Stimulated activated CD4-positive, alpha-beta T cell treated with anti-CD3 and anti-CD28 coated beads, TNF-alpha, amount 100 ng/mL, for 24 hours (primary cell): Measurements from ENCODE around the gene EPS8.
"Not testable (repeated sequence)": the region's sequence is repeated elsewhere in the genome, so short reads cannot be mapped to it uniquely, and the experiment has no call there.

ENCODE experiments used
- DNase-seq, 3 experiments: peaks; one replicate each; pipeline ENCODE4 v3.0.0-alpha.2; 2020; ENCODE audit warnings: low read depth in 3 of 3

Gene EPS8

DNA sequence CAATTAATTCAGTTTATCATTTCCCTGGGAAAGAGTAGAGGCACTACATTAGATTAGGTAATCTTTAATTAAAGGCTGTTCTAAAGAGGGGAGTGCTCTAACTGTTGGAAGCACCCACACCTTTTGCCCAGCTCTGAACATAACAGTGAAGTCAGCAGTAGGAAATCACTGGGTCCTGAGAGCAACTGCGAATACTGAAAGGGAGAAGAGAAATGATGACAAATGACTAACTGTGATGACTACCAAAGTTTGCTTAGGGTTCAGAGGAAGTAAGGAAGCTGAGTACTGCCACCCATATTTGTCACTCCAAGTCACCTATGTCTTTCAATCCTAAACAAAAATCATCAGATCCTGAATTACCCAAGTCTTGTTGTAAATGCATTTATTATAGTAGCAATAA, 140.6 kb downstream of the EPS8 start:
- DNase-seq = no peak

DNA sequence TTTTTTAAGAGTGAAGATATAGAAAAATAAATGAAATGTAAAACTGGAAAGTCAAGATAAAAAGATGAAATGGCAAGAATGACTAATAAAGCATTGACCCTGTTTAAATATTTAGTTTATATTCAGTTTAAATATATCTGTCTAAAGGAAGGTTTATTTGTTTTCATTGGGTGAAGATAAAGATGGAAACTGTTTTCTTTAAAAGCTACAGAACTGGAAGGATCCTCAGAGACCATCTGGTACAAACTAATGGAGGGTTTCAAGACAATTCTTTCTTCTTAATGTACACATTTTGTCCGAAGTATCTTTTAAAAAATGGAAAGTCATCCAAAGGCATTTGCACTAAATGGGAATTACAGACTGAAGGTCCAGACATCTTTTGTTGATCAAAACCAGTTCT, 142.6 kb downstream of the EPS8 start:
- no peak for DNase-seq

DNA sequence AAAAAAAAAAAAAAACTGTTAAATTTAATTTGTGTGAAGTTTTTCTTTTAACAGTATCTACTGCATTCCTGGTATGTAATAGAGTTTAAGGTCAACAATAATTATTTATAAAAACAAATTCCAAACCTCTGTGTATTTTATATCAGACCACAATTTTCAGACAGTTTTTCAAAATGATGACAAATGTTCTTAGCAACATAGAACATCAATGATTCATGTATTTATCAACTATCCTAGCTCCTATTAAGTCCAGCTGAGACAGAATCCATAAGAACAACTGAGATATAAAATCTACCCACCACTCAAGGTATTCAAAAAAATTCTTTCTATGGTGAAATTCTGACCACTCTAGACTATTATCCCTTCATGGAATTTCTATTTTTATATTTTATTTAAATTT, 144.5 kb downstream of the EPS8 start:
- no peak for DNase-seq

- no peak for DNase-seq
These were observed 151.0 kb downstream of the EPS8 start for GRCh38 chr12:15638231-15638630.

DNA sequence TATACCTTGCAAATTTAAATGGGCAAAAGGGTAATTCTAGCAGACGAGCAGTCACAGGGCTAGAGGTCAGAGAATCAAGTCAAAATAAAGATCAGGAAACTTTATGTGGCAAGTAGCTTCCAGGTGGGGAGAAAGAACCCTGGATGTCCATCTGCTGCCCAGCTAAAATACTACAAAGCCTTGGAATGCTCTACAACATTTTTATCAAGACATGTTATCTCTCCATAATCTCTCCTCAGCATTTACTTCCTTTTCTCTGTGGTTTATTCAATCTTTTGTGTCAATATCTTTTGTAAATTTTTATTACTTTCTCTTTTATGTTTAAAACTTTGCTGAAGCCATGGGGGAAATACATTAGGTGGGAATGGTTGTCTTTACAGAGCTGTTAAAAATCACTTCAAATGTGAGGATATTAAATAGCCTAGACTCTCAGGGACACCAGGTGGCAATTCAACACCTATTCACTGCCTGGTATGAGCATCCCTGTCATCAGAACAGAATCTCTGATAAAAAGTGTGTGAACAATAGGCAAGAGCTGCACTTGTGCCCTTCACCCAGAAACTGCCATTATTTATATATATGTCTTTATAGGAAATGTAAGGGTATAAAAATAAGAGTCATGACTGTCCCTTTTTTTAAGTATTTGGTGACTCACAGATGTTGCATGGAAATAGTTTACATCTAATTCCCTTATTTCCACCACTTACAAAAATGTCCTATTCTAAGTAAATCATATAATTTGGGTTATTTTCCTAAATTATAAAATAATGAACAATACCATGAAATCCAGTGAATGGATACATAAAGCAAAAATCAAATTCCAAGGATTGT, 152.9 kb downstream of the EPS8 start:
- DNase-seq = no peak

- DNase-seq = no peak
These were observed 155.0 kb downstream of the EPS8 start for GRCh38 chr12:15634010-15634683.

GRCh38 chr12:15633201-15633600, 156.0 kb downstream of the EPS8 start:
- no peak for DNase-seq

- no peak for DNase-seq
These were observed 156.5 kb downstream of the EPS8 start for GRCh38 chr12:15632708-15633107.

- no peak for DNase-seq
These were observed 158.0 kb downstream of the EPS8 start for GRCh38 chr12:15631007-15631715.

DNA sequence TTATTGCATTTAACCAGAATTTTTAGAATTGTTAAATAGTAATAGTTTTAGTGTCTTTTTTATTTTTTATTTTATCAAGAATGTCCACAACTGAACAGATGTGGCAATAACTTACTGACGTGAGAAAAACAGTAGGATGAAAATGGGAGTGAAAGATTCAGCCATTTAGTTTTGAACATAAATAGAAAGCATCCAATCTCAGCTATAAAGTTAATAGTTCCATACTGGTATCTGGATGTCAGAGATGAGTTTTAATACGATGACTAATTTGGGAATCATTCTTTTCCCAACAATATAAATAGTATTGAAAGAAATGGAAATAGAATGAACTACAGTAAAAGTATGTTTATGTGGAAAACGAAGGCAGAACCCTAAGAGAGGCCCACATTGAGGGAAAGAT, 159.4 kb downstream of the EPS8 start:
- no peak for DNase-seq

DNA sequence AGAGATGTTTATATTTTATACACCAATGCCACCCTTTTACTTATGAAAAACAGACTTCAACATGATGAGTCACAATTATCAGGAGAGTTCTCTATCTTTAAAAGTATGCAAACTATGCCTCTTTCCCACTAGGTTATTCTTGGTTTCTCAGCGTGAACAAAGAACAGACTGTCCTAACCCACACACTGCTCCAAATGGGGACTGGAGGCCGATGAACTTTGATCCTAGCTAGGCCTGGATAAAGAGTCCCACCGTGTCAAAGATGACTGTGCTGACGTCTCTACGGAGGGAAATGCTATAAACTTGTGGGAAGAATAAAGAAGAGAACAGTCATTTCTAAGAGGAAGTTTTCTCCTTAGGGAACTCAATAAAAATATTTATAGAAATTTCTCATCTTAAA, 160.1 kb downstream of the EPS8 start:
- no peak for DNase-seq

DNA sequence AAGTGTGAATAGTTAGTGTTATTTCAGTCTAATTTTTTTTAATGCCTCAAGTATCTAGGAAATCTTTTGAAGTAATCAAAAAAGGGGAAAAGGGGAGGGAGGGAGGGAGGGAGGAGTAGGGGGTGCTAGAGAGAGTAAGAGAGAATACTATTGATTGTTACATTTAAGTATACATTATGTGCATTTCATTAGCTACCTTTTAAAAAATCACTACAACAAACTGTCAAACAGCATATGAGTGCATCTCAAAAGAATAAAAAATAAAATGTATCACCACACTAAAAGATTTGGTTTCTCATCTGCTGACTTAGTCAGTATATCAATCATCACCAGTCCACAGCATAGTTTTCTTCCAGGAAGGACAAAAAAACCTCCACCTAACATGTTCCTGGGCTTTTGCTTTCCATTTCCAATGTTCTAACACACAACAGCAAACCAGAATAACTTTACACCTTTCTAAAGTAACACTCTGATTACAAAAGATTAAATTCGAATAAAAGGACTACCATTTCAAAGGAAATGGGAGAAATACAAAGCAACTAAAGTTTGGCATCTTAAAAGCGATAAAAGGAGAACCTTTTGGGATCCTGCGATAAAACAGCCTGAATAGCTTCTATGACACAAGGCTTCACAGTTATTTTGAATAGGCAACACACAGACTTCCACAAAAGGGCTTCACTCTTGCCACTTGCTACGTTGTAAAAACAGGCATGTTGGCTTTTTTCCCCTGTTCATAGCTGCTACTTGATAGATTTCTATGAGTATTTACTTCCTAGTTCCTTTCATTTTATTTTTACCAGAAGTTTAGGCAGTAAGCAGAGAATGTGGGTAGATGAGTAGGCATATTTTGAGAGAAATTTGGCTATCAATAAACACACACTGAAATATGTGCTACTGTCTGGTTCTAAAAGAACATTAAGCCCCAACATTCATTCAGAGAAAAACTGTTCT, 160.9 kb downstream of the EPS8 start:
- no peak for DNase-seq

- no peak for DNase-seq
These were observed 164.1 kb downstream of the EPS8 start for GRCh38 chr12:15625075-15625474.

- DNase-seq = no peak
These were observed 168.2 kb downstream of the EPS8 start for GRCh38 chr12:15620741-15621539.

GRCh38 chr12:15616495-15616894, 172.7 kb downstream of the EPS8 start:
- DNase-seq = not testable (repeated sequence)

- no peak for DNase-seq
These were observed 175.2 kb downstream of the EPS8 start for GRCh38 chr12:15613981-15614380.

DNA sequence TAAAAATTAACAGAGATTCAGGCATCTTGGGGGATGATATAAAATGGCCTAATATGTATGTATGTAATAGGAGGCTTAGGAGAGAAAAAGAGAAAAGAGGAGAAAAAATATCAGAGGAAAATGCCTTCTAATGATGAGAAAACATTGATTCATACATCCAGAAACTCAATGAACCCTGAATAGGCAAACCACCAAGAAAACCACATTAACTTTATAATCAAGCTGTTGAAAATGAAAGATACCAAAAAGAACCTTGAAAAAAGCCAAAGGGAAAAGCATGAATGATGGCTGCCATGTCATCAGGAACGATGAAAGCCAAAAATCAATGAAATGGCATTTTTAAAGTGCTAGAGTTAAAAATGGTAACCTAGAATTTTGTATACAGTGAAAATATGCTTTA, 180.2 kb downstream of the EPS8 start:
- DNase-seq = no peak

DNA sequence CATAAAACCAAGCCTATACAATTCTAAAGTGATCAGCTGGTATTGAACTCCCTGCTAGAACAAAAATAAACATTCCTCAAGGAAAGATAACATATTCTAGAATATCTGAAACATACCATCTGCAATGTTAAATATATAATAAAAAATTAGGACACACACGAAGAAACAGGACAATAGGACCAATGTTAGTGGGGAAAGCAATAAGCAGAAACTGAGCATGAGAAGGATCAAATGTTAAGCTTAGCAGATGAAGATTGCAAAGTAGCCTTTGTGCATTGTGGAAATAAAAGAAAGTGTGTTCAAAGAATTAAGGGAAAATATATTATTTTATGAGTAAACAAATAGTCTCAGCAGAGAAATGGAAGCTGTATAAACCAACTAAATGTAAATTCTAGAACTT, 180.8 kb downstream of the EPS8 start:
- no peak for DNase-seq

DNA sequence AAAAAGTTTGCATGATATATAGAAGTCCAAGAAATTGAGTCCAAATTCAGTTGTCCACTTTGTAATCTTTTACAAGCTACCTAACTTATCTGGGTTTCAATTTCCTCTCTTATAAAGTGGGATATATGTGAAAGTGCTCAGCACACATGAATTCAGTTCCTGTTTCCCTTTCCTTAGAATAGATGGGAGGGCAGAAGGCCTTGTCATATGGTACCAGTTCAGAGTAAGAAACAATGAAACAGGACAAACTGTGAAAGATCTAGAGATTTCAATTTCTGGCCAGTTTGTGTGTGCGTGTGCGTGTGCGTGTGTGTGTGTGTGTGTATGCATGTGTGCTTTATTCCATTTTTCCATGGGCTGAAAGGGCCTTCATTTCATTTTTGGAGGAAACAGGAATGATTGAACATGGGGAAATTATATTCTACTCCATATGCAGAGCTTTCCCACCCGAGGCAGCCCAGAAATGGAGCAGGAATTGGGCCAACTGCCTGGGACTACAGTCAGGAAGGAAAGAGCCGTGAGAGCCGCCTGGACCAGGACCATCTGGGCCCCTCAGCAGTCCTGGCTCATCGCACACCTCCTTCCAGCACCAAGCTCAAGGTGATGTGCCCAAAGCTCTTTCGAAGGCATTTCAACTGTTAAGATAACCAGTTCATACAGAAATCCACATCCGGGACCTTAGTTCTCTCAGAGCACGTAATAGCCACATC, 183.2 kb downstream of the EPS8 start:
- DNase-seq = no peak

DNA sequence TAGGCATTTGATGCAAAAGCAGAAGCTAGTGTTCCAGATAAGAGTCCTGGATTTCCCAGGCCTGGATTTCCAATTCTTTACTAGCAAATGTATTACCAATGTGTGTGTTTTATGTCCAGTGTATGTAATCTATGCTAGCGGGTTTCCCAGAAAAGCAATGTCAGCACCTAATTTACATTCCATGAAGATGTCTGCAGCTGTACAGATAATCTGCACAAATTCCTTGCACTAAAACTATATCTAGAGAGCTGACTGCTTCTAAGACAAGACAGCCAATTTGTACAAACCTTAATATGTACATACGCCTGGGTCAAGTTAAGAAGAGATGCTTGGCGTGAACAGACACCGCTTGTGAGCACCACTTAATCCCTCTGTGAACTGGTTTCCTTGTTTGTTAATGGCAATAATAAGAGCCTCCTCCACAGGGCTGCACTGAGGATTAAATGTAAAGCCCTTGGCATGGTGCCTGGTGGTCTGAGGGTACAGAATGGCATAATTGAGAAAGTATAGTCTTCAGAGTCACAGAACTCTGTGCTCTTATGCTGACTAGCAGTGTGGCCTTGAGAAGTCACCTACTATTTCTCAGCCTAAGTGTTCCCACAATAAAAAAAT, 185.6 kb downstream of the EPS8 start:
- DNase-seq = no peak
